Neural cell (in vitro differentiated cells): Measurements from ENCODE around the gene FAM3D. TPM values are rescaled to one million over a fixed set of nuclear protein-coding genes. Genes with fewer than 3 reads are reported as not detected.

Source experiments
- H2AFZ ChIP-seq: fragments of 200-600, 300-800 bp; sonication (generic), shearing (Covaris generic); 2 replicates; pipeline ENCODE4 v1.6.0; 2014; ENCODE audit warnings: low read depth, mild to moderate bottlenecking, antibody characterized with exemption, low read length, moderate library complexity
- H3F3A ChIP-seq: fragments of 200-600 bp; shearing (Covaris generic); 2 replicates; pipeline ENCODE4 v1.6.1; 2016; ENCODE audit warnings: mild to moderate bottlenecking, moderate library complexity, mixed read lengths, antibody characterized with exemption, low read length; ENCODE audit not compliant: insufficient read depth, poor library complexity, severe bottlenecking
- H3K27ac ChIP-seq: fragments of 200-600, 300-800 bp; sonication (generic), shearing (Covaris generic); 2 replicates; pipeline ENCODE4 v1.5.1; 2014; ENCODE audit warnings: mild to moderate bottlenecking, low read length, moderate library complexity
- H3K27me3 ChIP-seq: fragments of 300-800, 200-600 bp; sonication (generic), shearing (Covaris generic); 2 replicates; pipeline ENCODE4 v1.6.0; 2014; ENCODE audit warnings: mild to moderate bottlenecking, low read depth, low read length, moderate library complexity; ENCODE audit not compliant: insufficient read depth
- H3K36me3 ChIP-seq: fragments of 300-800, 200-600 bp; sonication (generic), shearing (Covaris generic); 2 replicates; pipeline ENCODE4 v1.5.1; 2014; ENCODE audit warnings: mild to moderate bottlenecking, antibody characterized with exemption, low read length, moderate library complexity; ENCODE audit not compliant: insufficient read depth
- H3K4me2 ChIP-seq: fragments of 300-800, 200-600 bp; sonication (generic), shearing (Covaris generic); 2 replicates; pipeline ENCODE4 v1.6.0; 2014; ENCODE audit warnings: mild to moderate bottlenecking, low read length
- H3K4me3 ChIP-seq: fragments of 300-800, 200-600 bp; sonication (generic), shearing (Covaris generic); 2 replicates; pipeline ENCODE4 v1.5.1; 2014; ENCODE audit warnings: mild to moderate bottlenecking, low read length, moderate library complexity
- H3K79me2 ChIP-seq: fragments of 200-600 bp; shearing (Covaris generic); replicated peaks from 2 replicates; pipeline ENCODE4 v1.6.0; 2014; ENCODE audit warnings: mild to moderate bottlenecking, low read length, moderate library complexity; ENCODE audit not compliant: insufficient read depth
- H3K9ac ChIP-seq: fragments of 300-800, 200-600 bp; sonication (generic), shearing (Covaris generic); 2 replicates; pipeline ENCODE4 v1.6.1; 2016; ENCODE audit warnings: mild to moderate bottlenecking, low read length, mixed read lengths
- H3K9me2 ChIP-seq: fragments of 200-600 bp; shearing (Covaris generic); 2 replicates; pipeline ENCODE4 v1.6.1; 2016; ENCODE audit warnings: mild to moderate bottlenecking, low read length, mixed read lengths; ENCODE audit not compliant: insufficient read depth
- H3K9me3 ChIP-seq: fragments of 200-600, 300-800 bp; sonication (generic), shearing (Covaris generic); 2 replicates; pipeline ENCODE4 v1.6.1; 2016; ENCODE audit warnings: mild to moderate bottlenecking, mixed run types, low read length, moderate library complexity, mixed read lengths
- H4K20me1 ChIP-seq: fragments of 200-600 bp; shearing (Covaris generic); 2 replicates; pipeline ENCODE4 v1.6.1; 2016; ENCODE audit warnings: mild to moderate bottlenecking, mixed run types; ENCODE audit not compliant: insufficient read depth
- EP300 ChIP-seq: fragments of 450-650 bp; conservative IDR thresholded peaks from 2 replicates; pipeline ENCODE4 v1.6.1; 2014; ENCODE audit warnings: antibody characterized with exemption, mild to moderate bottlenecking, moderate library complexity; ENCODE audit not compliant: poor library complexity, severe bottlenecking
- POLR2AphosphoS5 ChIP-seq: IDR thresholded peaks from 2 replicates; pipeline ENCODE4 v1.6.1; 2012
- RAD21 ChIP-seq: fragments of 450-650 bp; conservative IDR thresholded peaks from 2 replicates; pipeline ENCODE4 v1.6.1; 2014; ENCODE audit warnings: antibody characterized with exemption, mild to moderate bottlenecking, moderate library complexity
- SMC3 ChIP-seq: fragments of 450-650 bp; conservative IDR thresholded peaks from 2 replicates; pipeline ENCODE4 v1.6.1; 2014; ENCODE audit warnings: antibody characterized with exemption, mild to moderate bottlenecking, moderate library complexity; ENCODE audit not compliant: poor library complexity
- TAF1 ChIP-seq: IDR thresholded peaks from 2 replicates; pipeline ENCODE4 v1.6.1; 2012; ENCODE audit warnings: low read depth
- polyA plus RNA-seq: library from polyadenylated mRNA; depleted of rRNA; stranded (reverse); fragments of >200 nt; gene quantifications from 2 replicates; pipeline ENCODE4 v1.2.3, GENCODE V29; 2014
- TF ChIP-seq, protein P1 (sequence below): fragments of 450-650 bp; IDR thresholded peaks from 2 replicates; pipeline ENCODE4 v1.5.1; 2014; ENCODE audit warnings: antibody characterized with exemption, mild to moderate bottlenecking, moderate library complexity; ENCODE audit not compliant: poor library complexity, severe bottlenecking
- TF ChIP-seq, protein P2 (sequence below): IDR thresholded peaks from 2 replicates; pipeline ENCODE4 v1.6.1; 2012; ENCODE audit warnings: borderline replicate concordance

The FAM3D gene
- polyA plus RNA-seq, 1 donor from 2014 or later: not detected

DNA sequence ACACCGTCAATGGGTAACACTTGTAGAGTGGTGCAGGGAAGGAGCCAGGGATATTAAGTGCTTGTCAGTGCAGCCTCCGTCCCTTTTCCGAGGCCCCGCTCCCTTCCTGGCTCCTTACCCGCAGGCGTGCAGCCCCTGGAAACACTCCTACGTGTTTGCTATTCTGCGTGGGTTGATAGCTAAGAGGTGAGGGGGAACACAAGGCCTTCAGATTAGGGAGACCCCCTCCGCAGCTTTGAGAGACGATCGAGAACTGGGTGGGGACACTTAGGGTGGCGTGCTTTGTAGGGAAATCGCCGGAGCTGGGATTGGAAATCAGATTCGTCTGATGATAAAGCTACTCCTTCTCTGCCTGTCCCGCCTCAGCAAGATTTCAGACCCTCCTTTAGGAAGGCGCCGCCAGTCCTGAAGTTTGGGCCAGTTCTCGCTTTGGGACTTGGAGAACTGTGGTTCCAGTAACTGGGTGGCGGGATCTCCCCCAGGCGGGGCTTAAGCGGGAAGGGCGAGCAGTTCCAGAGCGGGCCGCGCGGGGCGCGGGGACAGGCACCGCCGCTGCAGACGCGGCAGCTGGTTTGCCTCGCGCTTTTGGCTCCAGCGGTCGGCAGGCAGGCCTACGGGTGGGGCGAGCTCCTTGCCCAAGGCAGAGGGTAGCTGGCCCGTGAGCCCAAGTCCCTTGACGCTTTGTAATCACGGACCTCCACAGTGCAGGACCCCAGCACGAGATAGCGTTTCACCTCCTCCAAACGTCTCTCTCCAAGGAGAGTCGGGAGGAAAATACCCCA, 81.4 kb downstream of the FAM3D start:
- H3K9ac ChIP-seq: no peak overlapping the region
- peak overlapping the region; percentile 34 for H3K4me3 ChIP-seq
- H3K36me3 ChIP-seq: no peaks in the 10 kb centered on the region
- H3K27me3 ChIP-seq: peaks cover 27% of the 10 kb centered on the region
- H3K79me2 ChIP-seq: no peaks in the 10 kb centered on the region
- H4K20me1 ChIP-seq: no peaks in the 10 kb centered on the region
- peaks cover 4% of the 10 kb centered on the region for H3F3A ChIP-seq
- no peaks in the 10 kb centered on the region for H3K9me2 ChIP-seq
- H2AFZ ChIP-seq: no peak overlapping the region
- H3K27ac ChIP-seq: no peak overlapping the region
- TF ChIP-seq, protein P1, sequence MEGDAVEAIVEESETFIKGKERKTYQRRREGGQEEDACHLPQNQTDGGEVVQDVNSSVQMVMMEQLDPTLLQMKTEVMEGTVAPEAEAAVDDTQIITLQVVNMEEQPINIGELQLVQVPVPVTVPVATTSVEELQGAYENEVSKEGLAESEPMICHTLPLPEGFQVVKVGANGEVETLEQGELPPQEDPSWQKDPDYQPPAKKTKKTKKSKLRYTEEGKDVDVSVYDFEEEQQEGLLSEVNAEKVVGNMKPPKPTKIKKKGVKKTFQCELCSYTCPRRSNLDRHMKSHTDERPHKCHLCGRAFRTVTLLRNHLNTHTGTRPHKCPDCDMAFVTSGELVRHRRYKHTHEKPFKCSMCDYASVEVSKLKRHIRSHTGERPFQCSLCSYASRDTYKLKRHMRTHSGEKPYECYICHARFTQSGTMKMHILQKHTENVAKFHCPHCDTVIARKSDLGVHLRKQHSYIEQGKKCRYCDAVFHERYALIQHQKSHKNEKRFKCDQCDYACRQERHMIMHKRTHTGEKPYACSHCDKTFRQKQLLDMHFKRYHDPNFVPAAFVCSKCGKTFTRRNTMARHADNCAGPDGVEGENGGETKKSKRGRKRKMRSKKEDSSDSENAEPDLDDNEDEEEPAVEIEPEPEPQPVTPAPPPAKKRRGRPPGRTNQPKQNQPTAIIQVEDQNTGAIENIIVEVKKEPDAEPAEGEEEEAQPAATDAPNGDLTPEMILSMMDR: peak; percentile 67
- TF ChIP-seq, protein P2, sequence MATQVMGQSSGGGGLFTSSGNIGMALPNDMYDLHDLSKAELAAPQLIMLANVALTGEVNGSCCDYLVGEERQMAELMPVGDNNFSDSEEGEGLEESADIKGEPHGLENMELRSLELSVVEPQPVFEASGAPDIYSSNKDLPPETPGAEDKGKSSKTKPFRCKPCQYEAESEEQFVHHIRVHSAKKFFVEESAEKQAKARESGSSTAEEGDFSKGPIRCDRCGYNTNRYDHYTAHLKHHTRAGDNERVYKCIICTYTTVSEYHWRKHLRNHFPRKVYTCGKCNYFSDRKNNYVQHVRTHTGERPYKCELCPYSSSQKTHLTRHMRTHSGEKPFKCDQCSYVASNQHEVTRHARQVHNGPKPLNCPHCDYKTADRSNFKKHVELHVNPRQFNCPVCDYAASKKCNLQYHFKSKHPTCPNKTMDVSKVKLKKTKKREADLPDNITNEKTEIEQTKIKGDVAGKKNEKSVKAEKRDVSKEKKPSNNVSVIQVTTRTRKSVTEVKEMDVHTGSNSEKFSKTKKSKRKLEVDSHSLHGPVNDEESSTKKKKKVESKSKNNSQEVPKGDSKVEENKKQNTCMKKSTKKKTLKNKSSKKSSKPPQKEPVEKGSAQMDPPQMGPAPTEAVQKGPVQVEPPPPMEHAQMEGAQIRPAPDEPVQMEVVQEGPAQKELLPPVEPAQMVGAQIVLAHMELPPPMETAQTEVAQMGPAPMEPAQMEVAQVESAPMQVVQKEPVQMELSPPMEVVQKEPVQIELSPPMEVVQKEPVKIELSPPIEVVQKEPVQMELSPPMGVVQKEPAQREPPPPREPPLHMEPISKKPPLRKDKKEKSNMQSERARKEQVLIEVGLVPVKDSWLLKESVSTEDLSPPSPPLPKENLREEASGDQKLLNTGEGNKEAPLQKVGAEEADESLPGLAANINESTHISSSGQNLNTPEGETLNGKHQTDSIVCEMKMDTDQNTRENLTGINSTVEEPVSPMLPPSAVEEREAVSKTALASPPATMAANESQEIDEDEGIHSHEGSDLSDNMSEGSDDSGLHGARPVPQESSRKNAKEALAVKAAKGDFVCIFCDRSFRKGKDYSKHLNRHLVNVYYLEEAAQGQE: no peak
- H3K4me2 ChIP-seq: no peak overlapping the region
- no peaks in the 10 kb centered on the region for H3K9me3 ChIP-seq

DNA sequence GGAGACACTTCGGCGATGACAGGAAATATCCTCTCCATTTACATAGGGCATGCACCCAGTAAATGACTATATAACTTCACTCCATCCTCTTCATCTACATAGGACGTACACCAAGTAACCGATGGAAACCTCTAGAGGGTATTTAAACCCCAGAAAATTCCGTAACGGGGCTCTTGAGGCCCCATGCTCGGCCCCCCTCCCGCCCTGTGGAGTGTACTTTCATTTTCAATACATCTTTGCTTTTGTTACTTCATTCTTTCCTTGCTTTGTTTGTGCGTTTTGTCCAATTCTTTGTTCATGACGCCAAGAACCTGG, 81.9 kb downstream of the FAM3D start:
- no peak overlapping the region for H2AFZ ChIP-seq
- H3K36me3 ChIP-seq: no peaks in the 10 kb centered on the region
- H3K27ac ChIP-seq: no peak overlapping the region
- no peak overlapping the region for H3K4me3 ChIP-seq
- H3K4me2 ChIP-seq: no peak overlapping the region
- TF ChIP-seq TAF1 (no peak), SMC3 (no peak), EP300 (no peak), RAD21 (no peak), POLR2AphosphoS5 (no peak)
- TF ChIP-seq, protein P1: no peak
- TF ChIP-seq, protein P2: no peak
- peaks cover 4% of the 10 kb centered on the region for H3F3A ChIP-seq
- no peaks in the 10 kb centered on the region for H3K79me2 ChIP-seq
- H3K9ac ChIP-seq: no peak overlapping the region
- no peaks in the 10 kb centered on the region for H3K9me2 ChIP-seq
- H3K27me3 ChIP-seq: peaks cover 27% of the 10 kb centered on the region
- no peaks in the 10 kb centered on the region for H3K9me3 ChIP-seq
- no peaks in the 10 kb centered on the region for H4K20me1 ChIP-seq
